8988T (cell line): ENCODE measurements around the gene MT1F.

Experiments used
- DNase-seq: peaks from one replicate; pipeline ENCODE4 v3.0.0; 2011

MT1F gene

DNA sequence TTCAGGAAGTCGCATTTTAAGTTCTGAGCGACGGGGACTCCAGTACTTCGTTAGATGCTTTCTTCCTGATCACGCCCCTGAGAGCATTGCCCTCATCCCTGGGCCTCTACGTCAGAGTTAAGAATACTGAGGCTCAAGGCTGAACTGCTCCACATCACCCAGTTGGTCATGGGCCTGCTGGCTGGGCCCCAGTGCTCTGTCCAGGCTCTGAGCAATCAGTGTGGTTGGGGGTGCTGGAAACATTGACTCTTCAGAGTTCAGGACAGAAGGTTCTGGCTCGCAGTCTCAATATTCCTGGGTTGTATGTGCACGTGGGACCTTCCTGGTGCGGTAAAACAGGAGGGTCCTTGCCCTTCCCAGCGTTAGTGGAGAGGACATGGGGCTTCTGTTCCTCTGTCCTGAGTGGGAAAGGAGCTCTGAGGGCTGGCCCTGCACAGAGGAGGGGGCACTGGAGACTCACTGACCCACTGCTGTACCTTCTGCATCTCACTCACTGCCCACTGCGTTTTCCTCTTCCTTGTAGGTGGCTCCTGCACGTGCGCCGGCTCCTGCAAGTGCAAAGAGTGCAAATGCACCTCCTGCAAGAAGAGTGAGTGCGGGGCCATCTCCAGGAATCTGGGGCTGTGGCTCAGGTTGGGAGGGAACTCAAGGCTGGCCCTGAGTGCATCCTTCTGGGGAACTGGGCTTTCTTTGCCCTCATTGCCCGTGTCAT lies 31.7 kb upstream of the MT1F start:
- no peak for DNase-seq

DNA sequence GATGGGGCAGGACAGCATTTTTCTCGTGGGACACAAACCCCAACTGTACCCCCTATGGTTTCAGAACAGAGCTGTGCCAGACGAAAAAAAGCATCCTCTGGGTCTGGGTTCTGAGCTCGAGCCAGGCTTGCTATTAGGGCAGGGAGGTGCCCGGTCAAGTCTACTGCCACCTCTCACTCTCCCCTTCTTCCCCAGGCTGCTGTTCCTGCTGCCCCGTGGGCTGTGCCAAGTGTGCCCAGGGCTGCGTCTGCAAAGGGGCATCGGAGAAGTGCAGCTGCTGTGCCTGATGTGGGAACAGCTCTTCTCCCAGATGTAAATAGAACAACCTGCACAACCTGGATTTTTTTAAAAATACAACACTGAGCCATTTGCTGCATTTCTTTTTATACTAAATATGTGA lies 31.1 kb upstream of the MT1F start:
- DNase-seq = no peak

DNA sequence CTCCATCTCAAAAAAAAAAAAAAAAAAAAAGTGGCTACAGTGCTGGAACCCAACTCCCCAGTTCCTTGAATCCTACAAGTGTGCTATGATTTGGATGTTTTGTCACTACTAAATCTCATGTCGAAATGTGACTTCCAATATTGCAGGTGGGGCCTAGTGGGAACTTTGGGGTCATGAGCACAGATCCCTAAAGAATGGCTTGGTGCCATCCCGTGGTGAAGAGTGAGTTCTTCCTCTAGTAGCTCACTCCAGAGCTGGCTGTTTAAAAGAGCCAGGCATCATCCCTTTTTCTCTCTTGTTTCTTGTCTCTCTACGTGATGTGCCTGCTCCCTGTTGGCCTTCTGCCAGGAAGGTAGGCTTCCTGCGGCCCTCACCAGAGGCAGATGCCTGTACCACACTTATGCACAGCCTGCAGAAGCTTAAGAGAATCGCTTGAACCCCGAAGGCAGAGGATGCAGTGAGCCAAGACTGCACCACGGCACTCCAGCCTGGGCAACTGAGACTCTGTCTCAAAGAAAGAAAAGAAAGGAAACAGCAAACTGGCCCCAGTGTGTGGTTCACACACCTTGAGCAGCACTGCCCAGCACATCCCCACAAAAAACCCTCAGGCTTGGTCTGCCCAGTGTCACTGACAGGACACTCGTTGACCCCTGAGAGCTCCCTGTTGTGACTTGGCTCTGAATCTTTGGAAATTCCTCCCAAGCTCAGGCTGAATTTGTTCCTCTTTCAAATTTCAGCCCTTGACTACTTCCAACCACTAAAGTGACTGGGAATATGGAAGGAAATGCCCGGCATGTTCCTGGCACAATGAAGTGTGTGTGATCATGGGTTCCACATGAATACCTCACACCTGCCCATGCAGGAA lies 29.0 kb upstream of the MT1F start:
- no peak for DNase-seq

DNA sequence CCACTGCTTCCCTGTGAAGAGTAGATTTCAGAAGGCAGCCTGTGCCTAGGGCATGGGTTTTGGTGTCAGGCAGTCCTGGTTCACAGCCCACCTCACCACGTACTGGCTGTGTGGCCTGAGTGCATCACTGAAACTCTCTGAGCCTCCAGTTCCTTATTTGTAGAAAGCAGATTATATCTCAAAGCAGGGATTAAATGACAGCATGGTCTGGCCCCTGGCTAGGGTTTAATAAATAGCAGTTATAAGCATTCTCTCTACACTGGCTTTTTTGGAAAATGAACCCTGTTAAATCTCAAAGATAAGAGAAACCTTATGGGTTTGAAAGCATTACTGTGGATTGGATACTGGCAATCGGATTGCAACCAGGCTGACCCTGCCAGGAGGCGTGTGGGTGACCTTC lies 28.2 kb upstream of the MT1F start:
- DNase-seq = no peak

GRCh38 chr16:56630134-56630533 lies 27.6 kb upstream of the MT1F start:
- no peak for DNase-seq

GRCh38 chr16:56631197-56631596 lies 26.6 kb upstream of the MT1F start:
- DNase-seq = no peak

DNA sequence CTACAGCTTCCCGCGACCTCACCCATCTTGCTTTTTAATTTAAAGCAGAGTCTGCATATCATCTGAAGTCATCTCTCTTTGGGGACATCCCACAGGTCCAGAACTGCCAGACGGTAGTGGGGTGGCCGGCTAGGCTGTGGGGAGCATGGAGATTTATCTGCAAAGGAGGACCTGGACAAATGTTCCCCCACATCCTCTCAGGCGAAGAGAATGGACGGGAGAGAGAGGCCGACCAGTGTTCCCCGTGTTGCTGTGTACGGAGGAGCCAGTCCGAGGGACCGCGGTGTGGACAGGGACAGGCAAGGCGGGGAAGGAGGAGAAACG lies 26.0 kb upstream of the MT1F start:
- DNase-seq = no peak

GRCh38 chr16:56632156-56632847 lies 25.5 kb upstream of the MT1F start, which contains the start of gene MT1M:
Gene MT1M (plus strand): TSS chr16:56632659. CDS start chr16:56632732, 73 bp downstream.
- no peak for DNase-seq

GRCh38 chr16:56632848-56633365 lies 24.9 kb upstream of the MT1F start:
- DNase-seq = no peak

DNA sequence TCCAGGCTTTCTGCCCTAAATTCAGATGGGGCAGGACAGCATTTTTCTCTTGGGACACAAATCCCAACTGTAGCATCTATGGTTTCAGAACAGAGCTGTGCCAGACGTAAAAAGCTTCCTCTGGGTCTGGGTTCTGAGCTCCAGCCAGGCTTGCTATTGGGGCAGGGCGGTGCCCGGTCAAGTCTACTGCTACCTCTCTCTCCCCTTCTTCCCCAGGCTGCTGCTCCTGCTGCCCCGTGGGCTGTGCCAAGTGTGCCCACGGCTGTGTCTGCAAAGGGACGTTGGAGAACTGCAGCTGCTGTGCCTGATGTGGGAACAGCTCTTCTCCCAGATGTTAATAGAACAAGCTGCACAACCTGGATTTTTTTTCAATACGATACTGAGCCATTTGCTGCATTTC lies 24.2 kb upstream of the MT1F start:
- no peak for DNase-seq

GRCh38 chr16:56634715-56635440 lies 22.9 kb upstream of the MT1F start:
- no peak for DNase-seq

DNA sequence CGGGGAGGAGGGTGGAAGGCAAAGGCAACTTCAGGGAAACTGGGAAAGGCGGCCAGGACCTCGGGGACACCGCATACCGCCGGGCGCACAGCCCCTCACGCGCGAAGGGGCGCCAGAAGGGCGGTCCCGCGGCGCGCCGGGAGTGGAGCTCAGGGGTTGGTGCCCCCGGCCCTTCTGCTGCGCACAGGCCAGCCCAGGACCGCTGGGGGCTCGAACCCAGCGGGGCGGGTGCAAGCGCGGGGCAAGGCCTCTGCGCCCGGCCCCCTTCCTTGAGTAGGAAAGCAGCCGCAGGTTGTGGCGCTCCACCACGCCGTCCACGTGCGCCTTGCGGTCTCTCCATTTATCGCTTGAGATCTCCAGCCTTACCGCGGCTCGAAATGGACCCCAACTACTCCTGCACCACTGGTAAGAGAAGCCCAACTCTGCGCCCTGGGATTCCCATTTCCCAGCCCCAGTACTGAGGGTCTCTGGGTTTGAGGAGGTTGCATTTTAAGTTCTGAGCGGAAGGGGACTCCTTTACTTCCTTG lies 22.3 kb upstream of the MT1F start:
- DNase-seq = no peak

DNA sequence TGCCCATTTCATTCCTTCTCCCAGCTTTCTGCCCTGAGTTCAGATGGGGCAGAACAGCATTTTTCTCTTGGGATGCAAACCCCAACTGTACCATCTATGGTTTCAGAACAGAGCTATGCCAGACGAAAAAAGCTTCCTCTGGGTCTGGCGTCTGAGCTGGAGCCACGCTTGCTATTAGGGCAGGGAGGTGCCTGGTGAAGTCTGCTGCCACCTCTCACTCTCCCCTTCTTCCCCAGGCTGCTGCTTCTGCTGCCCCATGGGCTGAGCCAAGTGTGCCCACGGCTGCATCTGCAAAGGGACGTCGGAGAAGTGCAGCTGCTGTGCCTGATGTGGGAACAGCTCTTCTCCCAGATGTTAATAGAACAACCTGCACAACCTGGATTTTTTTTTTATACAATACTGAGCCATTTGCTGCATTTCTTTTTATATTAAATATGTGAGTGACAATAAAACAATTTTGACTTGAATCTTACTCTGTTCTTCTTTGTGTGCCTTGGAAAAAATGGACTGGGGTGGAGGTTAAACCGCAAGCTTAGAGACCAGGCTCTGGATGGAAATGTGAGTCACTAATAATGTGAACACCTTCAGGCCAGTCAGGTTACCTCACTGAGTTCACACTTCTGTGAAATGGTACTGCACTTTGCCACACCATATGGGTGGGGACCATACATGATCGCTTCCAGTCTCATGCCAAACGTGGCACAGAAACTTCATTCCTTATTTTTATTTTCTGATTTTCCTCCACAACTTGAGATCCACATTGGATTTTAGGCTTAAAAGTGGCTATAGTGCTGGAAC lies 20.9 kb upstream of the MT1F start:
- DNase-seq = no peak

DNA sequence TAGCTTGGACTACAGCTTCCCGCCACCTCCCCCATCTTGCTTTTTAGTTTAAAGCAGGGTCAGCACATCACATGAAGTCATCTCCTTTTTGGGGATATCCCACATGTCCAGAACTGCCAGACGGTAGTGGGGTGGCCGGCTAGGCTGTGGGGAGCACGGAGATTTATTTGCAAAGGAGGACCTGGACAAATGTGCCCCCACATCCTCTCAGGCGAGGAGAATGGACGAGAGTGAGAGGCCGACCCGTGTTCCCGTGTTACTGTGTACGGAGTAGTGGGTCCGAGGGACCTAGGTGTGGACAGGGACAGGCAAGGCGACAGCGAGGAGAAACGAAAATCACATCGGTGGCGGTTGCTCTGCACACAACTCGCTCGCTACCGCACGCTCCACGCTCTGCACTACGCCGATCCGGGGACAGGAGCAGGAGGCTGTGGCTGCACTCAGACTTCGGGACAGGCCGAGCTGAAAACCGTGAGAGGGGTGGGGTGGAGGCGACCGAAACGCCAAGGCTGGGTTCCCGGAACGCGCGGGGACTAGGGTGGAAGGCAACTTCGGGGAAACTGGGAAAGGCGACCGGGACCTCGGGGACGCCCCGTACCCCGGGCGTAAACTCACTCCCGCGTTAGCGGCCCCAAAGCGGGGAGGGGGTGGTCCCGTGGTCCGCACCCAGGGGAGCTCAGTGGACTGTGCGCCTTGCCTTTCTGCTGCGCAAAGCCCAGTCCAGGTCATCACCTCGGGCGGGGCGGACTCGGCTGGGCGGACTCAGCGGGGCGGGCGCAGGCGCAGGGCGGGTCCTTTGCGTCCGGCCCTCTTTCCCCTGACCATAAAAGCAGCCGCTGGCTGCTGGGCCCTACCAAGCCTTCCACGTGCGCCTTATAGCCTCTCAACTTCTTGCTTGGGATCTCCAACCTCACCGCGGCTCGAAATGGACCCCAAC lies 19.7 kb upstream of the MT1F start, which contains the start of gene MT1A:
TSS of gene MT1A (plus strand) at position 853 of the 937 bp plus-strand sequence. CDS start at position 926, 73 bp downstream.
- DNase-seq = no peak

- no peak for DNase-seq
Observed at GRCh38 chr16:56639045-56639444, 18.7 kb upstream of the MT1F start.

DNA sequence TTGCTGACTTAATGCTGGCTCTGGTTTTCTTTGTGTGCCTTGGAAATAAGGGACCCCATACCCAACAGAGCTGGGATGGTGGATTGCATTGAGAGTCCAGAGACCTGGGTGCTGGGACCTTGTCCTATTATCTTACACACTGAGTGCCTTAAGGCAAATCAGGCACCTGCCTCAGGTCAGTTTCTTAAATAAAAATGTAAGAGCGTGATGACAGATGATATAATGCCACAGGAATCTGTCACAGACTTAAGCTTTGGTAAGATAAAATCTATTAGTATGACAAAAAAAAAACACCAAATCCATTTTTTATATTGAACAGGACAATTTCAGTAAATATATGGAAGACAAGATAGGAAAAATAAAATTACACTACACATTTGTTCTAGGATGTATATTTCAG lies 17.7 kb upstream of the MT1F start:
- no peak for DNase-seq

DNA sequence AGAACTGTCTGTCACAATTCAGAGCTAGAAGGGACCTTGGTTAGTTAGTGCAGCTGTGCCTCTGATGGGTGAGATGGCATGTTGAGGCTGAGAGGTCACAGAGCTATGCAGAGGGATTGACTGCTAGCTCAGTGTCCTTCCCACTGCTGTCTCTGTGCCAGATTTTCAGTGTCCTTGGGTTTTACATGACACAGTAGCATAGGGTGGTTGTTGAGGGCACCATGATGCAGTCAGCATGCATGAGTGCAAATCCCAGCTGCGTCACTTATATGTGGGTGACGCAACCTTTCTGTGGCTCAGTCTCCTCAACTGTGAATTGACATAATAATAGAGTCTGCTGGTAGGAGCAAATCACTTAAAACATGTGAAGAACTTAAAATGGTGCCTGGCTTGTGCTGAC lies 16.6 kb upstream of the MT1F start:
- DNase-seq = no peak

DNA sequence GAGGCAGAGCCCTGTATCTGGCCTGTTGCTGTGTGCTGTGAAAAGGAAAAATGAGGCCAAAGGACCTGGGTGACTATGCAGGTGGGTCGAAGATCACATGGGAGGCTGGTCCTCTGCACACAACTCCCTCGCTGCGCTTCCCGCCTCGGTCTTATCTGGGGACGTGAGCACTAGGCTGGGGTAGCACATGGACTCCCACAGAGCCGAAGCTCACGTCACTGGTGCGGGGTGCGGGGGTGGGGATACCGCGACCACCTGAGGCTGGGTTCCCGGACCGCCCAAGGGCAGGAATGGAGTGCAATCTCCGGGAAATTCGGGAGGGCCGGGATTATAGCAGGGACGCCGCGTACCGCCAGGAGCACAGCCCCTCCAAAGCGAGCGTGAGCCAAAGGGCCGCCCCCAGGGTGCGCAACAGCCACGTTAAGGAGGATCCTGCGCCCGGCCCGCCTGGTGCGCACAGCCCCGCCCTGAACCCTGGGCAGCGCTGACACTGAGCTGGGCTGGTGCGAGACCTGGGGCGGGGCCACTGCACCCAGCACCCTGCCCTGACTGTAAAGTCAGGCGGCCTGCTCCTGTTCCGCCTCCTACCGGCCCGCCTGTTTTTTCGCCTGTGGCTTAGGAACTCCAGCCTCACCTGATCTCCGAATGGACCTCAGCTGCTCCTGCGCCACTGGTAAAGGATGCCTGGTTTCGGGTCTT lies 14.5 kb upstream of the MT1F start:
- peak; percentile 96 for DNase-seq

DNA sequence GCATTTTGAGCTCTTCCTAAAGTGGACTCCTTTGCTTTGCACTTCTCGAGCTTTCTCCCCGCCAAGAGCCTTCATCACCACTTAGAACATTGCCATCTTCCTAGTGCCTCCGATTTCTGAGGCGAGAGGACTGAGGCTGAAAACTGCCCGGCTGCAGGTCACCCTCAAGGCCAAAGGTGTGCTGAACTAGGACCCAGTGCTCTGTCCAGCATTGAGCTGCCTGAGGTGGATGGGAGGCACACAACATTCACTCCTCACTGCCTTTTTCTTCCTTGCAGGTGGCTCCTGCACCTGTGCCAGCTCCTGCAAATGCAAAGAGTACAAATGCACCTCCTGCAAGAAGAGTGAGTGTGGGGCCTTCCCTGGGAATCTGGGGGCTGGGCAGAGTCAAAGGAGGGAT lies 13.9 kb upstream of the MT1F start:
- no peak for DNase-seq

GRCh38 chr16:56645311-56645710 lies 12.4 kb upstream of the MT1F start:
- no peak for DNase-seq
